Measurements from ENCODE around the gene CST9. TPM values are rescaled to one million over a fixed set of nuclear protein-coding genes. Genes with fewer than 3 reads are reported as not detected.

The CST9 gene, protein sequence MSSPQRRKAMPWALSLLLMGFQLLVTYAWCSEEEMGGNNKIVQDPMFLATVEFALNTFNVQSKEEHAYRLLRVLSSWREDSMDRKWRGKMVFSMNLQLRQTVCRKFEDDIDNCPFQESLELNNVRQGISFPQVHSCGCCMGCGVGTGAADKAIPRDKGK
- not detected in 2 replicates for total RNA-seq

DNA sequence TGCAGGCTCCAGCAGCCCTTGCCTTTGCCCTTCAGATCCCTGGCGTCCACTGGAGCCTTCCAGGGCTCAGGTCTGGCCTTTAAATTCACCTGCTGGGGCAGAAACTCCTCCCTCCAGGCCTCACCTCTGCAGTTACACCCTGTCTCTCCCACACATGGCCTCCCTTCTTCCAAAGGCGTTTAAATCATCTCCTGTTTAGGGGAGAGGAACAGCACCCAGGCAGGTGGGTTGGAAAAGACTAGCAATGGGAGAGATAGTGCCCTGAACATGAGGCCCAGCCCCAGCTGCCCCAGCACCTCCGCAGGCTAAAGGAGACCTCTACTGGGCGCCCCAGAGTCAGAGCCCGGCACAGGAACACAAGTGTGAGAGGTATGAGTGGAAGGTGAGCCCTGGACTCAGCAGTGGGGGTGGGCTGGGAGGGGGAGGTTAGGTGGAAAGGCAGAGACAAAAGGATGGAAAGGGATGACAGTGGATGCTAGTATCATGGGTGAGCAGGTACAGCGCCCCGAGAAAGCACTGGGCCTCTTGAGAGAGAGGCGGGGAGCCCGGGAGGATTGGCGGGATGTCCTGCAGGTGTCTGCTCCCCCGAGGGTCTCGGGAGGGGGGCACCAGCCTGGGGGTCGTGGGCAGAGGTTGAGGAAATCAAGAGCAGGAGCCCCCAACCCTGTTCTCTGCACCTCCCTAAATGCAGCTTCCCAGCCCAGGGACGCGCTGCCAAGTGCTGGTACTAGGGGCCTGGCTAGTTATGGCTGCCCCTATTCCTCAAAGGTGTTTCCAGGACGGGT is at the start of gene CST9:
Gene CST9 (minus strand): TSS at position 51 of the 785 bp plus-strand sequence. CDS start 53 bp downstream, outside the sequence.

DNA sequence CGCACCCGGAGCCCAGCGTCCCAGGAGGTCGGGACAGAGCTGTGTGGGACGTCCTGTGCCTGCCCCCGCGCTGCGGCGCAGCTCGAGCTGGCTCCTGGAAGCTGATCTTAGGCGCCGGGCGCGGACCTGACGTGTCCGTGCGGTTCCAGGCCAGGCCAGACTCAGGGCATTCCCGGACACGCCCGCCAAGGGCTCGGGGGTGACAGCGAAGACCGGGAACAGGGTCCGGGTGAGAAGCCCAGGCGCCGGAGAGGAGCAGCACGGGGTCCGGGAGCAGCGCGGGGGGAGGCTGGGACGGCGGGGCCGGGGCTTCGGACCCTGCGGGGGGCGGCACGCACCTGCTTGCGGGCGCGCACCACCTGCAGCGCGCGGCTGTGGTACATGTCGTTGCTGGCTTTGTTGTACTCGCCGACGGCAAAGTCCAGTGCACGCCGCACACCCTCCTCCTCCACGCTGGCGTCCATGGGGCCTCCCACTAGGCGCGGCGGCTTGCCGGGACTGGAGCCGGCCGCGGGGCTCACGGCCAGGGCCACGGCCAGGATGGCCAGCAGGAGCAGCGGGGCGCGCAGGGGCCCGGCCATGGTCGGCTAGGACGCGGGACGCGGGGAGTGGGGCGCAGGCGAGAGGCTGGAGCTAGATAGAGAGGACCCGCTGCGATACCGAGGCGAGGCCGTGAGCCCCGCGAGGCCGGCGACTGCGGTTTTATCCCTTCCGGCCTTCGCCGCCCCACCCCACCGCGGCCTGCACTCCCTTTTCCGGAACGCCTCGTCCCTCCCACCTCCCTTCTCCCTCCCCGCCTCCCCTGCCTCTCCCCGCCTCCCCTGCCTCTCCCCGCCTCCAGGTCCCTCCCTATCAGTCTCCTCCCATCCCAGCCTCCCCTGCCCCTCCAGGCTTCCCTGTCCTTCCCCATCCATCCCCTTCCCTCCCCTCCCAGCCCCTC is 31.8 kb upstream of the CST9 start, which contains the start of gene CST3:
Gene CST3 (minus strand): TSS at position 674 of the 940 bp plus-strand sequence. CDS start 93 bp downstream, at position 581.

GRCh38 chr20:23568320-23568970 is 37.3 kb downstream of the CST9 start, which contains the start of gene CST9L:
CST9L (minus strand) TSS chr20:23568484; CDS start chr20:23568450, 34 bp downstream.

Other genes starting within 250 kb of the CST9 start
- gene GZF1, start 243.7 kb downstream of the CST9 start, total RNA-seq = 29.0 and 40.1 TPM in 2 replicates
- gene NAPB, start 184.4 kb downstream of the CST9 start, total RNA-seq = 10.9 and 12.2 TPM in 2 replicates
- gene CSTL1, start 166.2 kb downstream of the CST9 start, total RNA-seq = not detected in 2 replicates
- gene CST11, start 153.0 kb downstream of the CST9 start, total RNA-seq = not detected in 2 replicates
- not detected in 2 replicates for gene CST8, start 114.8 kb downstream of the CST9 start, total RNA-seq
- 0.11 TPM in 1 of 2 replicates, not detected in the other for gene CST9L, start 37.4 kb downstream of the CST9 start, total RNA-seq
- gene CST3, start 32.0 kb upstream of the CST9 start, total RNA-seq = 117 and 151 TPM in 2 replicates
- 0.22 and 0.75 TPM in 2 replicates for gene CST4, start 83.1 kb upstream of the CST9 start, total RNA-seq
- 0.22 and 6.9 TPM in 2 replicates for gene CST1, start 145.0 kb upstream of the CST9 start, total RNA-seq
- gene CST2, start 220.8 kb upstream of the CST9 start, total RNA-seq = not detected in 2 replicates